ENCODE measurements around the gene RTP1.
A peak's percentile ranks its signal among the peaks of the same experiment; 100 is the strongest.

RTP1 gene

DNA sequence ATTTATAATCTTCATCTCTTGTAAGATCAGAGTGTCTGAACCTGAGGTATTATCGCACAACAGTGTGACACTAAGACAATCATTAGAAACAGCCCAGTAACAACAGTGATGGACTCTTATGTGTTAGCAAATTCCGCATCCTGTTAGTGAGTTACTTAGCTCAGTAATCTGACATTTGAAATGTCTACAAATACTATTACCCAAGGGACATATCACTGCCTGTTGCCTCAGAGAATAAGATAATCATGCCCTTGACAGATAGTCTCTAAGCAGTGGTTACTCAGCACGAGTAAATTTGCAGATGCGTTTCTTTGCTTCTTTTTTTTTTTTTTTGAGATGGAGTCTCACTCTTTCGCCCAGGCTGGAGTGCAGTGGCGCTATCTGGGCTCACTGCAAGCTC, 13.4 kb upstream of the RTP1 start:
- CTCF ChIA-PET = no interaction called here
- POLR2A ChIA-PET = interaction anchor here (0.8 kb wide), 1 partner anchor 49 kb away, joined by 4 read pairs; no protein-coding TSS in a partner anchor
- DNase-seq = no peak
- H3K27me3 ChIP-seq (replicated peaks in 2 of 5; ENCODE audit: control insufficient read depth in 4 of 5, insufficient read depth in 5 of 5, low read length in 4 of 5) = peaks cover 0 to 3% (median 0%) of the 10 kb centered on the region in 5 experiments
- H3K36me3 ChIP-seq (ENCODE audit: control insufficient read depth in 4 of 4, insufficient read depth in 4 of 4, low read length in 3 of 4) = no peaks in the 10 kb centered on the region
- H3K4me3 ChIP-seq (ENCODE audit: control insufficient read depth in 1 of 7, extremely low read depth in 1 of 7, insufficient read depth in 4 of 7, low read depth in 2 of 7, low read length in 6 of 7) = no peak overlapping the region
- WGBS (ENCODE audit: insufficient coverage) = 94% methylated on average over 3 of the region's 6 CpGs
- peaks cover 0 to 4% (median 0%) of the 10 kb centered on the region in 4 experiments for H3K4me1 ChIP-seq (ENCODE audit: control extremely low read depth in 1 of 4, control insufficient read depth in 4 of 4, insufficient read depth in 4 of 4, low read length in 3 of 4)
- no peak overlapping the region for H3K27ac ChIP-seq (ENCODE audit: insufficient read depth in 1 of 2, low read depth in 1 of 2, low read length in 2 of 2, poor library complexity in 1 of 2, severe bottlenecking in 2 of 2)
- no peaks in the 10 kb centered on the region for H3K9me3 ChIP-seq (ENCODE audit: control extremely low read depth in 1 of 5, control insufficient read depth in 4 of 5, insufficient read depth in 2 of 5, low read depth in 1 of 5, low read length in 4 of 5)

DNA sequence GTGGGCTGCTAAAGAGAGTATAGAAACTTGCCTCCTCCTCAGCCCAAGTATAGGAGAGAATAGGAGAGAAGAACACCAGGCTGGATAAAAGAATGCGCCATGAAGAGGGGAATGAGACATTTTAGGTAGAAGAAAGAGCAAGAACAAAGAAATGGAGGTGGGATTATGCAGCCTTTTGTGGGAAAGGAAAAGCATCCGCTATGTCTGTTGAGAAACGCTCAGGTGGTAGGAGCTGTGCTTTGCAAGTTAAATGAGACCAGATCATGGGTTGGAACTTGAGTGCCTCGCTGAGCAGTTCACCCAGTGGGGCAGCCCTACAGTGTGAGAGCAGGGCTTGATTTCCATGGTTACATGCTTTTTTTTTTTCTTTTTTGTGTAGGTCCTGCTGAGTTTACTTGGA, 11.5 kb upstream of the RTP1 start:
- Histone ChIP-seq H3K36me3 (ENCODE audit: control insufficient read depth in 4 of 4, insufficient read depth in 4 of 4, low read length in 3 of 4) (no peaks in the 10 kb centered on the region), H3K4me3 (ENCODE audit: control insufficient read depth in 1 of 7, extremely low read depth in 1 of 7, insufficient read depth in 4 of 7, low read depth in 2 of 7, low read length in 6 of 7) (no peak overlapping the region), H3K4me1 (ENCODE audit: control extremely low read depth in 1 of 4, control insufficient read depth in 4 of 4, insufficient read depth in 4 of 4, low read length in 3 of 4) (peaks cover 0 to 8% (median 1%) of the 10 kb centered on the region in 4 experiments), H3K27ac (ENCODE audit: insufficient read depth in 1 of 2, low read depth in 1 of 2, low read length in 2 of 2, poor library complexity in 1 of 2, severe bottlenecking in 2 of 2) (no peak overlapping the region), H3K9me3 (ENCODE audit: control extremely low read depth in 1 of 5, control insufficient read depth in 4 of 5, insufficient read depth in 2 of 5, low read depth in 1 of 5, low read length in 4 of 5) (no peaks in the 10 kb centered on the region), H3K27me3 (replicated peaks in 2 of 5; ENCODE audit: control insufficient read depth in 4 of 5, insufficient read depth in 5 of 5, low read length in 4 of 5) (peaks cover 0 to 3% (median 0%) of the 10 kb centered on the region in 5 experiments)
- ChIA-PET POLR2A (interaction anchor here (0.7 kb wide), 1 partner anchor 1684 kb away, joined by 3 read pairs; no protein-coding TSS in a partner anchor), CTCF (no interaction called here)
- 93% methylated on average over 4 of the region's 4 CpGs for WGBS (ENCODE audit: insufficient coverage)
- no peak for DNase-seq

DNA sequence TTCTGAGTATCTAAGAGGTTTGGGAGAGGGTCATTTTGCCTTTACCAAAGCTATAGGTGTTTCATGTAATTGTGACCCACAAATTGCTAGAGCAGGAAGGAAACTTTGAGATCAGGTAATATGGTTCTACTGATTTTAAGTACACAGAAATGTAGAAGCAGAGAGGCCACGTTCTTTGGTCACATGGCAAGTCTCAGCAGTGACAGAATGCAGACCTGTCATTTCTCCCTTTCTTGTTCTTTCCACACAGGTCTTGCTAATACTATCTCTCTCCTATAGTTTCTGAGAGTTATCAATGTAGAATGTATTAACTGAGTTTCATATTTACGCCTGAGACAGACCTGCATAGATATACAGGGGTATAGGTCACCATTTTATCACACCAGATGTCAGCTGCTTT, 10.9 kb upstream of the RTP1 start:
- Histone ChIP-seq H3K36me3 (ENCODE audit: control insufficient read depth in 4 of 4, insufficient read depth in 4 of 4, low read length in 3 of 4) (no peaks in the 10 kb centered on the region), H3K4me3 (ENCODE audit: control insufficient read depth in 1 of 7, extremely low read depth in 1 of 7, insufficient read depth in 4 of 7, low read depth in 2 of 7, low read length in 6 of 7) (no peak overlapping the region), H3K9me3 (ENCODE audit: control extremely low read depth in 1 of 5, control insufficient read depth in 4 of 5, insufficient read depth in 2 of 5, low read depth in 1 of 5, low read length in 4 of 5) (no peaks in the 10 kb centered on the region), H3K27ac (ENCODE audit: insufficient read depth in 1 of 2, low read depth in 1 of 2, low read length in 2 of 2, poor library complexity in 1 of 2, severe bottlenecking in 2 of 2) (no peak overlapping the region), H3K4me1 (ENCODE audit: control extremely low read depth in 1 of 4, control insufficient read depth in 4 of 4, insufficient read depth in 4 of 4, low read length in 3 of 4) (peaks cover 0 to 8% (median 1%) of the 10 kb centered on the region in 4 experiments), H3K27me3 (replicated peaks in 2 of 5; ENCODE audit: control insufficient read depth in 4 of 5, insufficient read depth in 5 of 5, low read length in 4 of 5) (peaks cover 0 to 3% (median 2%) of the 10 kb centered on the region in 5 experiments)
- WGBS (ENCODE audit: insufficient coverage) = 100% methylated on average over 1 of the region's 2 CpGs
- ChIA-PET POLR2A (interaction anchor here (0.7 kb wide), 1 partner anchor 1685 kb away, joined by 3 read pairs; no protein-coding TSS in a partner anchor), CTCF (no interaction called here)
- no peak for DNase-seq

DNA sequence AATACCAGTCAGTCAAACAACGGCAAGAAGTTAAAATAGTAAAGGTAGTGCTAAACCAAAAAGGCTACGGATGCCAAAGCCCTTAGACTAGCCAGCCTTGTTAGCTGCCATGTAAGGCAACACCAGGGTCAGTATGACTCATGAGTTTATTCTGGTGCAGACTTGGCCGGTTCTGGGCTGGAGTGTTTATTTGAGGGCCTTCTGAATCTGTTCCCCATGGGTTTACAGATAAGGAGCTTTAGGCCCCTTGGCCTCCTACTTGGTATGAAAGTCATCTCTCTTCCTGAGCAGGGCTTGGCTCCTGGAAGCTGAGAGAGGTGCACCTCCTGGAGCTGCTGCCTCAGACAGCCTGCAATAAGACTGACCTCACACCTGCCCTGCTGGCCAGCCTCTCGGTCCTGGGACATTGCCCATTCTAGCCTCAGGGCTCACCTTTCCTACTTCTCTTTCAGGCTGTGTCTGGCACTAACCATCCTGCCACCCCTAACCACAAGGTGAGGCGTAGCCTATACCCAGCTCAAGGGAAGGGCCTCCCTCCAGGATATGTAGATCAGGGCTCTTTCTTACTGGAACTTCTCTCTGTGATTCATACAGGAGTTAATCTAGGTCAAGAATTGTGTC, 10.4 kb upstream of the RTP1 start:
- Histone ChIP-seq H3K4me1 (ENCODE audit: control extremely low read depth in 1 of 4, control insufficient read depth in 4 of 4, insufficient read depth in 4 of 4, low read length in 3 of 4) (peaks cover 0 to 8% (median 1%) of the 10 kb centered on the region in 4 experiments), H3K9me3 (ENCODE audit: control extremely low read depth in 1 of 5, control insufficient read depth in 4 of 5, insufficient read depth in 2 of 5, low read depth in 1 of 5, low read length in 4 of 5) (no peaks in the 10 kb centered on the region), H3K4me3 (ENCODE audit: control insufficient read depth in 1 of 7, extremely low read depth in 1 of 7, insufficient read depth in 4 of 7, low read depth in 2 of 7, low read length in 6 of 7) (no peak overlapping the region), H3K36me3 (ENCODE audit: control insufficient read depth in 4 of 4, insufficient read depth in 4 of 4, low read length in 3 of 4) (no peaks in the 10 kb centered on the region), H3K27me3 (replicated peaks in 2 of 5; ENCODE audit: control insufficient read depth in 4 of 5, insufficient read depth in 5 of 5, low read length in 4 of 5) (peaks cover 0 to 3% (median 2%) of the 10 kb centered on the region in 5 experiments), H3K27ac (ENCODE audit: insufficient read depth in 1 of 2, low read depth in 1 of 2, low read length in 2 of 2, poor library complexity in 1 of 2, severe bottlenecking in 2 of 2) (no peak overlapping the region)
- POLR2A ChIA-PET = no interaction called here
- peak in 1 of 3 donors; percentile 11 for DNase-seq
- WGBS (ENCODE audit: insufficient coverage) = 93% methylated on average over 4 of the region's 5 CpGs
- CTCF ChIA-PET = no interaction called here

DNA sequence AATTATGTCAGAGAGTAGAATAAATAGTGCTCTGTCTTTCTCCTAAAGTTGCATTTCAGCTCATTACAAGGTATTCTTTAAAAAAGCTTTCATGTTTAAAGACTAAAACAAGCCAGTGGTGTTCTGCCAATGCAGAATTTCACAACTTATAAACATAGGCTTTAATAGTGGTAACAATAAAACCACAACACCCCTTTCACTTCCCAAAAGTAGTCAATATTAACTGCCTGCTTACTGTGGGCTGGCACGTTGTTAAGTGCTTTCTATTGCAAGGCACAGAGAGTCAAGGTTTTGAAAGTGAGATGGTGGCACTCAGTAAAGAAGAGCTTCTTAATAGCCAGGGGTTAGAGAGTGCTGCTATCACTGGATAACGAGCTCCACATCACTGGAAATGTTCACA, 8.4 kb upstream of the RTP1 start:
- ChIA-PET POLR2A (no interaction called here), CTCF (interaction anchor here (0.6 to 1.3 kb wide), 2 partner anchors 82 to 95 kb away, joined by 3 read pairs; no protein-coding TSS in a partner anchor)
- Histone ChIP-seq H3K9me3 (ENCODE audit: control extremely low read depth in 1 of 5, control insufficient read depth in 4 of 5, insufficient read depth in 2 of 5, low read depth in 1 of 5, low read length in 4 of 5) (no peaks in the 10 kb centered on the region), H3K27ac (ENCODE audit: insufficient read depth in 1 of 2, low read depth in 1 of 2, low read length in 2 of 2, poor library complexity in 1 of 2, severe bottlenecking in 2 of 2) (no peak overlapping the region), H3K4me1 (ENCODE audit: control extremely low read depth in 1 of 4, control insufficient read depth in 4 of 4, insufficient read depth in 4 of 4, low read length in 3 of 4) (peaks cover 0 to 8% (median 1%) of the 10 kb centered on the region in 4 experiments), H3K27me3 (replicated peaks in 2 of 5; ENCODE audit: control insufficient read depth in 4 of 5, insufficient read depth in 5 of 5, low read length in 4 of 5) (peaks cover 0 to 3% (median 2%) of the 10 kb centered on the region in 5 experiments), H3K36me3 (ENCODE audit: control insufficient read depth in 4 of 4, insufficient read depth in 4 of 4, low read length in 3 of 4) (no peaks in the 10 kb centered on the region), H3K4me3 (ENCODE audit: control insufficient read depth in 1 of 7, extremely low read depth in 1 of 7, insufficient read depth in 4 of 7, low read depth in 2 of 7, low read length in 6 of 7) (no peak overlapping the region)
- DNase-seq = peak; percentile 22 to 70 (median 70)
- WGBS (ENCODE audit: insufficient coverage) = 38% methylated on average over 2 of the region's 2 CpGs

DNA sequence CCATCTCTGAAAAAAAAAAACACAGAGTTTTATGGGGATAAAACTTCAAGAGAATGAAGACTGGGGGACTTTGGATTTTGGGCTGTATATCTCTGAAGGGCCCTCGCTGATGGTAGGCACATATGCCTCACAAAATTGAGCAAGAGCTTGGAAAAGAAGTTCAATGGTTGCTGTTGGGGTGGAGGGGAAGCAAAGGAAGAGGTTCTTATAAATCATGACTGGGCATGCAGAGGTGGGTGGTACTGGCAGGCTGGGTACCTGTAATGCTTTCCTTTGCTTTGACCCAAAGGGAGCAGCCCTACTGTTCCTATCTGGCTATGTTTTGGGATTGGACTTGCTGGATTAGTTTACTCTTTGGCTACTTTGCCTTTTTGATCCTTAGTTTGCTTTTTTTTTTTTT, 6.0 kb upstream of the RTP1 start:
- ChIA-PET POLR2A (no interaction called here), CTCF (no interaction called here)
- Histone ChIP-seq H3K36me3 (ENCODE audit: control insufficient read depth in 4 of 4, insufficient read depth in 4 of 4, low read length in 3 of 4) (no peaks in the 10 kb centered on the region), H3K4me1 (ENCODE audit: control extremely low read depth in 1 of 4, control insufficient read depth in 4 of 4, insufficient read depth in 4 of 4, low read length in 3 of 4) (peaks cover 0 to 8% (median 1%) of the 10 kb centered on the region in 4 experiments), H3K4me3 (ENCODE audit: control insufficient read depth in 1 of 7, extremely low read depth in 1 of 7, insufficient read depth in 4 of 7, low read depth in 2 of 7, low read length in 6 of 7) (no peak overlapping the region), H3K9me3 (ENCODE audit: control extremely low read depth in 1 of 5, control insufficient read depth in 4 of 5, insufficient read depth in 2 of 5, low read depth in 1 of 5, low read length in 4 of 5) (no peaks in the 10 kb centered on the region), H3K27ac (ENCODE audit: insufficient read depth in 1 of 2, low read depth in 1 of 2, low read length in 2 of 2, poor library complexity in 1 of 2, severe bottlenecking in 2 of 2) (no peak overlapping the region), H3K27me3 (replicated peaks in 2 of 5; ENCODE audit: control insufficient read depth in 4 of 5, insufficient read depth in 5 of 5, low read length in 4 of 5) (peaks cover 0 to 5% (median 3%) of the 10 kb centered on the region in 5 experiments)
- no peak for DNase-seq
- 100% methylated on average over 1 of the region's 1 CpG for WGBS (ENCODE audit: insufficient coverage)

DNA sequence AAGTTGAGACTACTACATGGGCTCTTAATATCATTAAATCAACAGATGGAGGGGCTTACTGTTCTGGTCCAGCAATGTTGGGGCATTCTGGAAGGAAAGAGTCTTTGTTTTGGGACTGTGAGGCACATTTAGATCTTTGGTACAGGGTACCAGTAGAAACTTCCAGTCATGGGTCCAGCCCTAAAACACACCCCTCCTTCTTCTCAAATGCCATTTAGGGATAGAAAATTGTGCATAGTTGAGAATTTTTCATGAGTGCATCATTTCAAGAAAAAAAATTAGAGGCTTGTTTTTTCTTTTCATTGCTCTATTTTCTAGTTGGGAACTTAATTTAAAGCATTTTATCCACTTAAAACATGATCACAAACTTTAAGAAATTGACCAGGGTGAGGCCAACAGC, 4.1 kb upstream of the RTP1 start:
- ChIA-PET POLR2A (no interaction called here), CTCF (interaction anchor here (1.4 kb wide), 1 partner anchor 80 kb away, joined by 3 read pairs; no protein-coding TSS in a partner anchor)
- Histone ChIP-seq H3K27me3 (replicated peaks in 2 of 5; ENCODE audit: control insufficient read depth in 4 of 5, insufficient read depth in 5 of 5, low read length in 4 of 5) (peaks cover 0 to 5% (median under 1%) of the 10 kb centered on the region in 5 experiments), H3K9me3 (ENCODE audit: control extremely low read depth in 1 of 5, control insufficient read depth in 4 of 5, insufficient read depth in 2 of 5, low read depth in 1 of 5, low read length in 4 of 5) (no peaks in the 10 kb centered on the region), H3K27ac (ENCODE audit: insufficient read depth in 1 of 2, low read depth in 1 of 2, low read length in 2 of 2, poor library complexity in 1 of 2, severe bottlenecking in 2 of 2) (no peak overlapping the region), H3K36me3 (ENCODE audit: control insufficient read depth in 4 of 4, insufficient read depth in 4 of 4, low read length in 3 of 4) (no peaks in the 10 kb centered on the region), H3K4me3 (ENCODE audit: control insufficient read depth in 1 of 7, extremely low read depth in 1 of 7, insufficient read depth in 4 of 7, low read depth in 2 of 7, low read length in 6 of 7) (no peak overlapping the region), H3K4me1 (ENCODE audit: control extremely low read depth in 1 of 4, control insufficient read depth in 4 of 4, insufficient read depth in 4 of 4, low read length in 3 of 4) (peaks cover 0 to 8% (median 1%) of the 10 kb centered on the region in 4 experiments)
- no peak for DNase-seq
